ENCODE data around the gene SERINC2. TPM values are rescaled to one million over a fixed set of nuclear protein-coding genes. Genes with fewer than 3 reads are reported as not detected.

Gene SERINC2
- total RNA-seq (2021): 14.1 and 14.7 TPM in 2 replicates
- long read RNA-seq, transcript SERINC2-201 (10 exons, 1,997 nt): major isoform, 95 of 109 reads
- long read RNA-seq, partial matches to known transcripts: 10 of 109 reads
- long read RNA-seq, other reads (novel, unspliced or antisense): 4 of 109 reads

GRCh38 chr1:31412732-31413404, at the start of gene SERINC2:
Gene SERINC2, plus strand, starts transcription at chr1:31413213. Its CDS starts 53 bp downstream, at chr1:31413266.
- no peaks in the 10 kb centered on the region for H3K79me2 ChIP-seq (ENCODE audit: insufficient read depth, low read length)
- H2AK5ac ChIP-seq (ENCODE audit: insufficient read length, low read length): no peak within 1 kb of the TSS
- peaks cover 16% of the 10 kb centered on the region for H3K23me2 ChIP-seq (ENCODE audit: insufficient read length, low read depth, low read length, poor library complexity, severe bottlenecking)
- H3K27ac Mint-ChIP-seq: peak within 1 kb of the TSS in 2 of 3 experiments; percentile 13 to 83; a peak in 3 of 7 replicates
- peaks cover 3% of the 10 kb centered on the region; the same call in 1 of the 2 replicates for H3K4me1 ChIP-seq (ENCODE audit: insufficient read depth, low read length)
- H2BK120ac ChIP-seq (ENCODE audit: low read depth, low read length, poor library complexity, severe bottlenecking): no peak within 1 kb of the TSS
- H3K4me1 Mint-ChIP-seq: peaks cover 32% of the 10 kb centered on the region in 2 experiments
- TF ChIP-seq, protein P1, sequence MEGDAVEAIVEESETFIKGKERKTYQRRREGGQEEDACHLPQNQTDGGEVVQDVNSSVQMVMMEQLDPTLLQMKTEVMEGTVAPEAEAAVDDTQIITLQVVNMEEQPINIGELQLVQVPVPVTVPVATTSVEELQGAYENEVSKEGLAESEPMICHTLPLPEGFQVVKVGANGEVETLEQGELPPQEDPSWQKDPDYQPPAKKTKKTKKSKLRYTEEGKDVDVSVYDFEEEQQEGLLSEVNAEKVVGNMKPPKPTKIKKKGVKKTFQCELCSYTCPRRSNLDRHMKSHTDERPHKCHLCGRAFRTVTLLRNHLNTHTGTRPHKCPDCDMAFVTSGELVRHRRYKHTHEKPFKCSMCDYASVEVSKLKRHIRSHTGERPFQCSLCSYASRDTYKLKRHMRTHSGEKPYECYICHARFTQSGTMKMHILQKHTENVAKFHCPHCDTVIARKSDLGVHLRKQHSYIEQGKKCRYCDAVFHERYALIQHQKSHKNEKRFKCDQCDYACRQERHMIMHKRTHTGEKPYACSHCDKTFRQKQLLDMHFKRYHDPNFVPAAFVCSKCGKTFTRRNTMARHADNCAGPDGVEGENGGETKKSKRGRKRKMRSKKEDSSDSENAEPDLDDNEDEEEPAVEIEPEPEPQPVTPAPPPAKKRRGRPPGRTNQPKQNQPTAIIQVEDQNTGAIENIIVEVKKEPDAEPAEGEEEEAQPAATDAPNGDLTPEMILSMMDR (conservative IDR thresholded peaks at IDR 0.05): no peak
- no peak within 1 kb of the TSS for H2BK5ac ChIP-seq (ENCODE audit: insufficient read length, low read length)
- H2AFZ ChIP-seq (ENCODE audit: low read length): no peak within 1 kb of the TSS
- H2BK12ac ChIP-seq (ENCODE audit: insufficient read length, low read depth, low read length): no peak within 1 kb of the TSS
- H4K91ac ChIP-seq (ENCODE audit: insufficient read length, low read depth, low read length): no peak within 1 kb of the TSS
- DNase-seq: peak; percentile 69
- no peak within 1 kb of the TSS for H3K56ac ChIP-seq (ENCODE audit: insufficient read length, low read depth, low read length)
- no peaks in the 10 kb centered on the region for H3K9me3 Mint-ChIP-seq
- H4K20me1 ChIP-seq (ENCODE audit: control insufficient read depth, insufficient read depth, insufficient read length): no peaks in the 10 kb centered on the region
- H3K23ac ChIP-seq (ENCODE audit: insufficient read length, low read depth, low read length): no peak within 1 kb of the TSS
- H2BK15ac ChIP-seq (ENCODE audit: low read depth, low read length): no peak within 1 kb of the TSS
- no CpG with 5 or more reads among the region's 63 CpGs for WGBS (ENCODE audit: extremely low coverage, insufficient read length, low lambda C conversion rate)
- H2BK20ac ChIP-seq (ENCODE audit: low read depth, low read length, poor library complexity, severe bottlenecking): no peak within 1 kb of the TSS
- peak within 1 kb of the TSS; percentile 39 for H4K8ac ChIP-seq (replicated peaks; ENCODE audit: insufficient read length, low read depth, low read length)
- peak within 1 kb of the TSS; percentile 78 for H3K18ac ChIP-seq (ENCODE audit: insufficient read length, low read depth, low read length)
- no peak within 1 kb of the TSS for H3K4ac ChIP-seq (ENCODE audit: low read depth, low read length)
- H3K27ac ChIP-seq (ENCODE audit: insufficient read length, low read depth, low read length): no peak within 1 kb of the TSS
- H3K4me3 Mint-ChIP-seq: peak within 1 kb of the TSS; percentile 97 to 98
- H3K9ac ChIP-seq (ENCODE audit: extremely low read depth, insufficient read length, low read length): peak within 1 kb of the TSS; percentile 86
- peaks cover 28% of the 10 kb centered on the region for H3K27me3 Mint-ChIP-seq (ENCODE audit: low read depth)
- H3K36me3 Mint-ChIP-seq (ENCODE audit: insufficient read depth in 1 of 3, low read depth in 3 of 3): peaks cover 0 to 10% (median 7%) of the 10 kb centered on the region in 3 experiments; a peak in 5 of 7 replicates
- H4K5ac ChIP-seq (ENCODE audit: insufficient read length, low read depth, low read length): no peak within 1 kb of the TSS
- H3K27me3 ChIP-seq (ENCODE audit: insufficient read depth, low read length): no peaks in the 10 kb centered on the region
- H3K79me1 ChIP-seq (ENCODE audit: insufficient read depth, low read depth, low read length, poor library complexity, severe bottlenecking): no peaks in the 10 kb centered on the region
- no peaks in the 10 kb centered on the region for H3K9me3 ChIP-seq (ENCODE audit: control insufficient read depth, low read depth, low read length)
- H3K4me2 ChIP-seq (ENCODE audit: insufficient read depth, insufficient read length, low read length): peak within 1 kb of the TSS; percentile 94
- peak within 1 kb of the TSS; percentile 96 for H3K14ac ChIP-seq (ENCODE audit: insufficient read depth, low read length)
- no peak within 1 kb of the TSS for H3T11ph ChIP-seq (ENCODE audit: low read length)
